IMR-90 (cell line): ENCODE data around the gene NRP1. TPM values are rescaled to one million over a fixed set of nuclear protein-coding genes. Genes with fewer than 3 reads are reported as not detected.

ENCODE experiments used
- ATAC-seq: fragments of 200-7000 bp; cut with Tn5 transposase; 2 replicates; pipeline ENCODE4 v1.9.1; 2020; ENCODE audit warnings: low read depth, mild to moderate bottlenecking, moderate library complexity
- BruUV-seq: library from RNA; stranded (reverse); fragments of 400-500 nt; replicated peaks from 2 replicates; lab custom pipeline; 2021; lab: Mats Ljungman, UMichigan
- CTCF ChIA-PET: fragments of 300-600 bp; formaldehyde crosslinking; extraction: SDS; loops from one replicate; lab custom pipeline; 2021; ENCODE audit warnings: antibody characterized with exemption; lab: Yijun Ruan, JAX
- POLR2A ChIA-PET: fragments of 300-600 bp; sonication (Branson Sonifier 250); formaldehyde crosslinking; loops from one replicate; lab custom pipeline; 2022; ENCODE audit warnings: antibody characterized with exemption; ENCODE audit not compliant: unreplicated experiment; lab: Charles Lee
- DNase-seq: peaks from one replicate; pipeline ENCODE4 v3.0.0; 2013
- H2AFZ ChIP-seq: replicated peaks from 2 replicates; pipeline ENCODE3; 2013; ENCODE audit warnings: low read length, mild to moderate bottlenecking; ENCODE audit not compliant: poor library complexity
- H2AK5ac ChIP-seq: 2 replicates; pipeline ENCODE4 v1.6.1; 2013; ENCODE audit warnings: low read depth, low read length, inconsistent platforms
- H2AK9ac ChIP-seq: replicated peaks from 2 replicates; pipeline ENCODE3; 2013; ENCODE audit warnings: mild to moderate bottlenecking, low read depth, low read length, moderate library complexity; ENCODE audit not compliant: poor library complexity
- H2BK120ac ChIP-seq: 2 replicates; pipeline ENCODE4 v1.6.1; 2013; ENCODE audit warnings: low read depth, low read length, inconsistent platforms
- H2BK15ac ChIP-seq: 3 replicates; pipeline ENCODE4 v1.6.1; 2013; ENCODE audit warnings: low read depth, low read length, inconsistent platforms
- H2BK20ac ChIP-seq: 2 replicates; pipeline ENCODE4 v1.6.1; 2013; ENCODE audit warnings: low read depth, mild to moderate bottlenecking, inconsistent platforms, low read length, moderate library complexity
- H2BK5ac ChIP-seq: 2 replicates; pipeline ENCODE4 v1.6.1; 2013; ENCODE audit warnings: mild to moderate bottlenecking, low read depth, low read length, inconsistent platforms; ENCODE audit not compliant: poor library complexity, severe bottlenecking
- H3K14ac ChIP-seq: replicated peaks from 2 replicates; pipeline ENCODE4 v1.6.1; 2013; ENCODE audit warnings: low read depth, low read length, inconsistent platforms
- H3K18ac ChIP-seq: 2 replicates; pipeline ENCODE4 v1.6.1; 2013; ENCODE audit warnings: low read depth, low read length, control low read depth
- H3K23ac ChIP-seq: 2 replicates; pipeline ENCODE4 v1.6.1; 2013; ENCODE audit warnings: low read depth, low read length, inconsistent platforms
- H3K27ac ChIP-seq: 2 replicates; pipeline ENCODE4 v1.5.1; 2013; ENCODE audit warnings: mild to moderate bottlenecking, control low read depth, low read length; ENCODE audit not compliant: insufficient read depth
- H3K27me3 ChIP-seq: 2 replicates; pipeline ENCODE4 v1.6.1; 2013; ENCODE audit warnings: low read length; ENCODE audit not compliant: control insufficient read depth, insufficient read depth
- H3K36me3 ChIP-seq: 2 replicates; pipeline ENCODE4 v1.6.1; 2013; ENCODE audit warnings: low read length, mixed read lengths; ENCODE audit not compliant: control insufficient read depth, insufficient read depth
- H3K4ac ChIP-seq: 2 replicates; pipeline ENCODE4 v1.6.1; 2013; ENCODE audit warnings: low read depth, low read length, inconsistent platforms
- H3K4me1 ChIP-seq: 2 replicates; pipeline ENCODE4 v1.6.1; 2013; ENCODE audit warnings: low read length, mixed read lengths; ENCODE audit not compliant: control insufficient read depth, insufficient read depth
- H3K4me2 ChIP-seq: 2 replicates; pipeline ENCODE4 v1.6.1; 2013; ENCODE audit warnings: low read depth, mild to moderate bottlenecking, control low read depth, low read length, moderate library complexity
- H3K4me3 ChIP-seq: 2 replicates; pipeline ENCODE4 v1.5.1; 2013; ENCODE audit warnings: low read depth, mild to moderate bottlenecking, control low read depth, low read length, moderate library complexity; ENCODE audit not compliant: insufficient read depth
- H3K56ac ChIP-seq: 2 replicates; pipeline ENCODE4 v1.6.1; 2013; ENCODE audit warnings: low read length, inconsistent platforms; ENCODE audit not compliant: insufficient read depth; ENCODE audit errors: extremely low read depth
- H3K79me1 ChIP-seq, 2 experiments: 2 replicates each; pipeline ENCODE4 v1.6.1; 2013; ENCODE audit warnings: low read length in 2 of 2, inconsistent platforms in 1 of 2, low read depth in 1 of 2
- H3K9ac ChIP-seq: 2 replicates; pipeline ENCODE4 v1.6.1; 2013; ENCODE audit warnings: low read depth, low read length, control low read depth
- H3K9me1 ChIP-seq: 2 replicates; pipeline ENCODE4 v1.6.1; 2013; ENCODE audit warnings: low read length, inconsistent platforms; ENCODE audit not compliant: insufficient read depth
- H3K9me3 ChIP-seq: 2 replicates; pipeline ENCODE4 v1.6.1; 2013; ENCODE audit warnings: low read length; ENCODE audit not compliant: control insufficient read depth, insufficient read depth
- H4K20me1 ChIP-seq: 2 replicates; pipeline ENCODE4 v1.6.1; 2013; ENCODE audit warnings: low read length, inconsistent platforms; ENCODE audit not compliant: insufficient read depth
- H4K5ac ChIP-seq: 2 replicates; pipeline ENCODE4 v1.6.1; 2013; ENCODE audit warnings: mild to moderate bottlenecking, low read depth, low read length, control low read depth
- H4K8ac ChIP-seq, 2 experiments: 2 replicates each; pipeline ENCODE4 v1.6.1; 2013; ENCODE audit warnings: low read depth in 2 of 2, low read length in 2 of 2, control low read depth in 1 of 2, inconsistent platforms in 1 of 2
- H4K91ac ChIP-seq: 2 replicates; pipeline ENCODE4 v1.6.1; 2013; ENCODE audit warnings: low read depth, low read length, inconsistent platforms; ENCODE audit not compliant: insufficient read depth
- CHD1 ChIP-seq: IDR thresholded peaks from 2 replicates; pipeline ENCODE4 v1.6.1; 2012; ENCODE audit warnings: low read depth, low read length, improper control_type of control experiment
- MAZ ChIP-seq: IDR thresholded peaks from 2 replicates; pipeline ENCODE4 v1.6.1; 2012; ENCODE audit warnings: low read depth, mild to moderate bottlenecking, low read length, improper control_type of control experiment, moderate library complexity, borderline replicate concordance
- MXI1 ChIP-seq: IDR thresholded peaks from 2 replicates; pipeline ENCODE4 v1.6.1; 2012; ENCODE audit warnings: low read depth, mild to moderate bottlenecking, low read length, moderate library complexity, borderline replicate concordance
- POLR2A ChIP-seq: IDR thresholded peaks from 2 replicates; pipeline ENCODE4 v1.6.1; 2012; ENCODE audit warnings: mild to moderate bottlenecking, low read depth, low read length
- RAD21 ChIP-seq: IDR thresholded peaks from 2 replicates; pipeline ENCODE4 v1.6.1; 2012; ENCODE audit warnings: low read length, improper control_type of control experiment
- RCOR1 ChIP-seq: IDR thresholded peaks from 2 replicates; pipeline ENCODE4 v1.6.1; 2012; ENCODE audit warnings: mild to moderate bottlenecking, low read length, improper control_type of control experiment; ENCODE audit not compliant: insufficient replicate concordance
- RFX5 ChIP-seq: IDR thresholded peaks from 2 replicates; pipeline ENCODE4 v1.8.0; 2012; ENCODE audit warnings: low read depth, mild to moderate bottlenecking, low read length, moderate library complexity
- SMC3 ChIP-seq: fragments of 150-350 bp; IDR thresholded peaks from 2 replicates; pipeline ENCODE4 v1.6.1; 2016; ENCODE audit warnings: low read depth, mild to moderate bottlenecking, antibody characterized with exemption, low read length, moderate library complexity
- USF2 ChIP-seq: fragments of 150-350 bp; IDR thresholded peaks from 2 replicates; pipeline ENCODE4 v1.6.1; 2017; ENCODE audit warnings: mild to moderate bottlenecking, antibody characterized with exemption, low read length, low read depth
- WGBS, 2 experiments: methylation state at CpG; one replicate each; pipeline versions ENCODE4 v1.1.5 to v1.1.7; 2013; ENCODE audit warnings: missing lambda C conversion rate in 2 of 2; ENCODE audit not compliant: insufficient read length in 1 of 2; ENCODE audit errors: extremely low coverage in 2 of 2; 5-methylcytosine and 5-hydroxymethylcytosine counted together
- dilution Hi-C: fragments of 300-500 bp; cut with HindIII; formaldehyde crosslinking; loops from one replicate; pipeline ENCODE4 v1.14.3; 2018; ENCODE audit warnings: low sequenced_read_pairs; ENCODE audit not compliant: unreplicated experiment
- in situ Hi-C: fragments of 300-500 bp; cut with MboI; formaldehyde crosslinking; loops from 3 replicates; pipeline ENCODE4 v1.14.3; 2019; ENCODE audit warnings: low sequenced_read_pairs, inconsistent platforms, mixed read lengths
- intact Hi-C: fragments of 100-400 bp; cut with micrococcal nuclease; formaldehyde crosslinking; loops from 2 replicates; pipeline ENCODE4 v1.10.0; 2022
- polyA plus RNA-seq, 3 experiments: library from polyadenylated mRNA; depleted of rRNA; stranded (reverse); fragments of >200 nt; gene quantifications; 2 replicates each; pipeline ENCODE4 v1.2.3, GENCODE V29; 2012; ENCODE audit warnings: low replicate concordance in 1 of 3
- total RNA-seq: library from RNA; depleted of rRNA; stranded (reverse); fragments of >200 nt; gene quantifications from 2 replicates; pipeline ENCODE4 v1.2.3, GENCODE V29; 2012
- TF ChIP-seq, protein P1 (sequence below): conservative IDR thresholded peaks from 2 replicates; pipeline ENCODE4 v1.5.1; 2012; ENCODE audit warnings: mild to moderate bottlenecking, low read depth, low read length, improper control_type of control experiment

The NRP1 gene
- total and polyA plus RNA-seq, 2 of the 4 experiments (the other 2 are of a cell fraction): 108 to 227 TPM

GRCh38 chr10:33160151-33160550, 174.3 kb downstream of the NRP1 start:
- Histone ChIP-seq H3K9ac (no peak overlapping the region), H3K4me2 (no peak overlapping the region), H3K27me3 (no peaks in the 10 kb centered on the region), H2BK20ac (no peak overlapping the region), H3K36me3 (no peaks in the 10 kb centered on the region), H3K14ac (no peak overlapping the region), H4K5ac (no peak overlapping the region), H4K91ac (no peak overlapping the region), H3K9me3 (0 out of 2 replicates have a peak, but pooled peaks cover under 1% of the 10 kb centered on the region), H3K9me1 (0 out of 2 replicates have a peak, but pooled peaks cover 8% of the 10 kb centered on the region), H2AK9ac (no peak overlapping the region), H3K4me1 (peaks cover 8% of the 10 kb centered on the region), H2AK5ac (peak overlapping the region; percentile 18; the same call in 1 of the 2 replicates), H2BK120ac (no peak overlapping the region), H2BK5ac (no peak overlapping the region), H3K79me1 (no peaks in the 10 kb centered on the region), H3K27ac (no peak overlapping the region), H3K56ac (no peak overlapping the region), H2BK15ac (no peak overlapping the region), H4K8ac (no peak overlapping the region), H3K18ac (no peak overlapping the region), H3K4me3 (no peak overlapping the region), H4K20me1 (no peaks in the 10 kb centered on the region), H2AFZ (no peak overlapping the region), H3K23ac (no peak overlapping the region), H3K4ac (no peak overlapping the region)
- ChIA-PET POLR2A (no interaction called here), CTCF (no interaction called here)
- dilution Hi-C loops (no loop called here), in situ Hi-C loops (no loop called here), intact Hi-C loops (no loop called here)
- DNase-seq: no peak
- 85% methylated on average over 2 of the region's 8 CpGs; no CpG with 5 or more reads in 1 of the 2 experiments for WGBS, 2 experiments
- no TSS peak for BruUV-seq
- ATAC-seq: no peak
- no peak for TF ChIP-seq CHD1
- TF ChIP-seq USF2: no peak
- TF ChIP-seq, protein P1, sequence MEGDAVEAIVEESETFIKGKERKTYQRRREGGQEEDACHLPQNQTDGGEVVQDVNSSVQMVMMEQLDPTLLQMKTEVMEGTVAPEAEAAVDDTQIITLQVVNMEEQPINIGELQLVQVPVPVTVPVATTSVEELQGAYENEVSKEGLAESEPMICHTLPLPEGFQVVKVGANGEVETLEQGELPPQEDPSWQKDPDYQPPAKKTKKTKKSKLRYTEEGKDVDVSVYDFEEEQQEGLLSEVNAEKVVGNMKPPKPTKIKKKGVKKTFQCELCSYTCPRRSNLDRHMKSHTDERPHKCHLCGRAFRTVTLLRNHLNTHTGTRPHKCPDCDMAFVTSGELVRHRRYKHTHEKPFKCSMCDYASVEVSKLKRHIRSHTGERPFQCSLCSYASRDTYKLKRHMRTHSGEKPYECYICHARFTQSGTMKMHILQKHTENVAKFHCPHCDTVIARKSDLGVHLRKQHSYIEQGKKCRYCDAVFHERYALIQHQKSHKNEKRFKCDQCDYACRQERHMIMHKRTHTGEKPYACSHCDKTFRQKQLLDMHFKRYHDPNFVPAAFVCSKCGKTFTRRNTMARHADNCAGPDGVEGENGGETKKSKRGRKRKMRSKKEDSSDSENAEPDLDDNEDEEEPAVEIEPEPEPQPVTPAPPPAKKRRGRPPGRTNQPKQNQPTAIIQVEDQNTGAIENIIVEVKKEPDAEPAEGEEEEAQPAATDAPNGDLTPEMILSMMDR: no peak
- no peak for TF ChIP-seq SMC3
- no peak for TF ChIP-seq MAZ
- no peak for TF ChIP-seq RAD21
- TF ChIP-seq RFX5: no peak
- TF ChIP-seq RCOR1: no peak
- no peak for TF ChIP-seq MXI1
- TF ChIP-seq POLR2A: no peak
